GM18511 (cell line): ENCODE measurements around the gene STAB2.

Experiments
- ATAC-seq: cut with Tn5 transposase; IDR thresholded peaks from one replicate; pipeline ENCODE4 v1.9.1; 2021; ENCODE audit warnings: mild to moderate bottlenecking, moderate library complexity; ENCODE audit not compliant: unreplicated experiment

The STAB2 gene

GRCh38 chr12:103686026-103686425 is 99.0 kb downstream of the STAB2 start:
- no peak for ATAC-seq

- no peak for ATAC-seq
These were observed 100.2 kb downstream of the STAB2 start for GRCh38 chr12:103687253-103687652.

- ATAC-seq = no peak
These were observed 101.4 kb downstream of the STAB2 start for GRCh38 chr12:103688376-103689063.

- no peak for ATAC-seq
These were observed 103.4 kb downstream of the STAB2 start for GRCh38 chr12:103690426-103690825.

- no peak for ATAC-seq
These were observed 104.0 kb downstream of the STAB2 start for GRCh38 chr12:103691063-103691462.

GRCh38 chr12:103696101-103696500 is 109.0 kb downstream of the STAB2 start:
- ATAC-seq = no peak

- ATAC-seq = no peak
These were observed 111.1 kb downstream of the STAB2 start for GRCh38 chr12:103697971-103698751.

- ATAC-seq = no peak
These were observed 111.9 kb downstream of the STAB2 start for GRCh38 chr12:103698752-103699560.

- ATAC-seq = no peak
These were observed 118.0 kb downstream of the STAB2 start for GRCh38 chr12:103705098-103705497.

- ATAC-seq = no peak
These were observed 118.9 kb downstream of the STAB2 start for GRCh38 chr12:103705927-103706326.

- ATAC-seq = no peak
These were observed 120.4 kb downstream of the STAB2 start for GRCh38 chr12:103707446-103707845.

- no peak for ATAC-seq
These were observed 123.5 kb downstream of the STAB2 start for GRCh38 chr12:103710544-103710943.

- ATAC-seq = no peak
These were observed 125.1 kb downstream of the STAB2 start for GRCh38 chr12:103712216-103712615.

- ATAC-seq = no peak
These were observed 128.4 kb downstream of the STAB2 start for GRCh38 chr12:103715494-103715893.

- no peak for ATAC-seq
These were observed 129.6 kb downstream of the STAB2 start for GRCh38 chr12:103716517-103717196.

- no peak for ATAC-seq
These were observed 138.3 kb downstream of the STAB2 start for GRCh38 chr12:103725398-103725797.

GRCh38 chr12:103727638-103728037 is 140.6 kb downstream of the STAB2 start:
- no peak for ATAC-seq

- no peak for ATAC-seq
These were observed 141.2 kb downstream of the STAB2 start for GRCh38 chr12:103728323-103728722.

GRCh38 chr12:103729499-103729898 is 142.4 kb downstream of the STAB2 start:
- no peak for ATAC-seq

- no peak for ATAC-seq
These were observed 144.5 kb downstream of the STAB2 start for GRCh38 chr12:103731539-103731938.

- no peak for ATAC-seq
These were observed 147.8 kb downstream of the STAB2 start for GRCh38 chr12:103734863-103735262.
